Mucosa of descending colon (tissue), 3 donors: ENCODE results near the gene ZNF678. TPM values are rescaled to one million over a fixed set of nuclear protein-coding genes. Genes with fewer than 3 reads are reported as not detected.
"Not testable (repeated sequence)": the region's sequence is repeated elsewhere in the genome, so short reads cannot be mapped to it uniquely, and the experiment has no call there.

ENCODE experiments used
- ATAC-seq: fragments of 200-7000 bp; cut with Tn5 transposase; one replicate; pipeline ENCODE4 v1.9.1; 2020; ENCODE audit warnings: mild to moderate bottlenecking, moderate library complexity
- DNase-seq, 3 donors: peaks; one replicate each; pipeline ENCODE4 v3.0.0-alpha.2; 2020
- H3K36me3 ChIP-seq: fragments of 200-600 bp; one replicate; pipeline ENCODE4 v1.8.0; 2021; ENCODE audit warnings: low read depth, mild to moderate bottlenecking
- H3K4me1 ChIP-seq: fragments of 200-600 bp; one replicate; pipeline ENCODE4 v1.8.0; 2021; ENCODE audit warnings: low read depth, mild to moderate bottlenecking
- H3K4me3 ChIP-seq: fragments of 200-600 bp; one replicate; pipeline ENCODE4 v1.8.0; 2021; ENCODE audit warnings: mild to moderate bottlenecking
- H3K9me3 ChIP-seq: fragments of 200-600 bp; one replicate; pipeline ENCODE4 v1.8.0; 2021; ENCODE audit warnings: mild to moderate bottlenecking
- intact Hi-C, 2 donors: fragments of 100-400 bp; cut with DNase I in 1 of 2; cut with micrococcal nuclease in 1 of 2; formaldehyde crosslinking; loops; one replicate each; pipeline versions ENCODE4 v1.11.0 to v1.11.1; 2022; cut with DNase I, micrococcal nuclease
- total RNA-seq, 3 donors: library from RNA; stranded (reverse); fragmentation: NEBNext Ultra II Directional in 2 of 3; extraction: Animal tissue kit (Norgen Biotek cat#: 25700) in 2 of 3; gene quantifications; one replicate each; pipeline versions ENCODE4 v1.2.1 to v1.2.4, GENCODE V29; 2021 to 2023
- TF ChIP-seq, protein P1 (sequence below): fragments of 200-600 bp; IDR thresholded peaks from one replicate; pipeline ENCODE4 v1.8.0; 2022; ENCODE audit warnings: antibody characterized with exemption, mild to moderate bottlenecking
- donor health status: DM: no; HTN: no; CAD: no; lungs with moderate emphysema.
- donor health status: DM: no; HTN: no; CAD: no.
- donor health status: DM: no; HTN: yes; CAD: no.

Gene ZNF678
- total RNA-seq, 3 donors from 2014 or later = 6.8 to 10.4 (median 8.9) TPM

DNA sequence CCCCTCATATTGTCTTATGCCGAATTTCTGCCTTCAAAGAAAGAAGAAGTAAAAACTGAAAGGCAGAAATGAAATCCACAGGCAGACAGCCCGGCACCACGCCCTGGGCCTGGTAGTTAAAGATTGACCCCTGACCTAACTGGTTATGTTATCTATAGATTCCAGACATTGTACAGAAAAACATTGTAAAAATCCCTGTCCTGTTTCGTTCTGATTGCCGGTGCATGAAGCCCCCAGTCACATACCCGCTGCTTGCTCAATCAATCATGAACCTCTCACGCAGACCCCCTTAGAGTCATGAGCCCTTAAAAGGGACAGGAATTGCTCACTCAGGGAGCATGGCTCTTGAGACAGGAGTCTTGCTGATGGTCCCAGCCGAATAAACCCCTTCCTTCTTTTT is 122.5 kb downstream of the ZNF678 start:
- ATAC-seq (no peak), DNase-seq (peak in 1 of 3 donors; percentile 2)
- Histone ChIP-seq H3K4me3 (no peak overlapping the region), H3K36me3 (no peaks in the 10 kb centered on the region), H3K9me3 (peaks cover 49% of the 10 kb centered on the region), H3K4me1 (no peaks in the 10 kb centered on the region)
- intact Hi-C loops = no loop called here
- TF ChIP-seq, protein P1, sequence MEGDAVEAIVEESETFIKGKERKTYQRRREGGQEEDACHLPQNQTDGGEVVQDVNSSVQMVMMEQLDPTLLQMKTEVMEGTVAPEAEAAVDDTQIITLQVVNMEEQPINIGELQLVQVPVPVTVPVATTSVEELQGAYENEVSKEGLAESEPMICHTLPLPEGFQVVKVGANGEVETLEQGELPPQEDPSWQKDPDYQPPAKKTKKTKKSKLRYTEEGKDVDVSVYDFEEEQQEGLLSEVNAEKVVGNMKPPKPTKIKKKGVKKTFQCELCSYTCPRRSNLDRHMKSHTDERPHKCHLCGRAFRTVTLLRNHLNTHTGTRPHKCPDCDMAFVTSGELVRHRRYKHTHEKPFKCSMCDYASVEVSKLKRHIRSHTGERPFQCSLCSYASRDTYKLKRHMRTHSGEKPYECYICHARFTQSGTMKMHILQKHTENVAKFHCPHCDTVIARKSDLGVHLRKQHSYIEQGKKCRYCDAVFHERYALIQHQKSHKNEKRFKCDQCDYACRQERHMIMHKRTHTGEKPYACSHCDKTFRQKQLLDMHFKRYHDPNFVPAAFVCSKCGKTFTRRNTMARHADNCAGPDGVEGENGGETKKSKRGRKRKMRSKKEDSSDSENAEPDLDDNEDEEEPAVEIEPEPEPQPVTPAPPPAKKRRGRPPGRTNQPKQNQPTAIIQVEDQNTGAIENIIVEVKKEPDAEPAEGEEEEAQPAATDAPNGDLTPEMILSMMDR = no peak

DNA sequence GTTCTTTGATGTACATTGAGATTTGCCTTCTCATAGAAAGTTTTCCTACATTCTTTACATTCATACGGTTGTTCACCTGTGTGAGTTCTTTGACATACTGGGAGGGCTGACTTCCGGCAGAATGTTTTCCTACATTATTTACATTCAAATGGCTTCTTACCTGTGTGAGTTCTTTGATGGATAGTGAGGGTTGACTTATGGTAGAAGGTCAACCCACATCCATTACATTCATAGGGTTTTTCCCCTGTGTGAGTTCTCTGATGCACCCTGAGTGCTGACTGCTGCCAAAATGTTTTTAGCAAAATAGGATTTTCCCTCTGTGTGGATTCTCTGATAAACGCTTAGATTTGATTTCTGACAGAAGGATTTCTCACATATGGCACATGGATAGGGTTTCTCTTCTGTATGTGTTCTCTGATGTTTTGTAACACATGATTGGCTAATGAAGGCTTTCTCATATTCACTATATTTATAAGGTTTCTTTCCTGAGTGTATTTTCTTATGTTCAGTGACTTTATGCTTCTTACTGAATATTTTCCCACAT is 134.0 kb downstream of the ZNF678 start:
- DNase-seq = no peak
- Histone ChIP-seq H3K9me3 (peaks cover 44% of the 10 kb centered on the region), H3K4me1 (no peaks in the 10 kb centered on the region), H3K36me3 (no peaks in the 10 kb centered on the region), H3K4me3 (no peak overlapping the region)
- TF ChIP-seq, protein P1 = no peak
- intact Hi-C loops = no loop called here
- ATAC-seq = no peak

DNA sequence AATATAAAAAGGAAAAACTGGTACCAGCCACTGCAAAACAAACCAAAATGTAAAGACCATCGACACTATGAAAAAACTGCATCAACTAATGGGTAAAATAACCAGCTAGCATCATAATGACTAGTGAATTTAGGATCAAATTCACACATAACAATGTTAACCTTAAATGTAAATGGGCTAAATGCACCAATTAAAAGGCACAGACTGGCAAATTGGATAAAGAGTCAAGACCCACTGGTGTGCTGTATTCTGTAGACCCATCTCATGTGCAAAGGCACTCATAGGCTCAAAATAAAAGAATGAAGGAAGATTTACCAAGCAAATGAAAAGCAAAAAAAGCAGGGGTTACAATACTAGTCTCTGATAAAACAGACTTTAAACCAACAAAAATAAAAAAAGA is 138.3 kb downstream of the ZNF678 start:
- H3K4me3 ChIP-seq, DNase-seq, H3K4me1 ChIP-seq, intact Hi-C loops, ATAC-seq, H3K36me3 ChIP-seq: not testable (repeated sequence)
- peaks cover 58% of the 10 kb centered on the region for H3K9me3 ChIP-seq

DNA sequence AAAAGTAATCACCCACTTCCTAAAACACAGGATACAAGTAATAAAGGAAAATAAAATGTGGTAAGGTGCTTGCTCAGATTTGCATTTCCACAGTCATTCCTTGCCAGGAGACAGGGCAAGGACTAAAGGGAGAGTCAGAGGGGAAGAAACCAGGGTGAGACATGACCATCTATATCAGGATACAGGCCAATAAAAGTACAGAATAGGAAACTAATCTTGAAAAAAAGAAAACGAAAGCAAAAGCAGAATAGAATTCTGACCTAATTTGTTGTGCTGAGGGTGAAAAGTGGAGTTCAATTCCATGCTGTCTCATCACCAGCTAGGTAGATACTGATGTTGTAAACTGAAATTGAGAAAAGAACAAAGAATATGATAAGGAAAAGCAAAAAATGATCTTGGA is 144.5 kb downstream of the ZNF678 start:
- H3K4me1 ChIP-seq = no peaks in the 10 kb centered on the region
- DNase-seq (no peak), ATAC-seq (no peak)
- intact Hi-C loops = no loop called here
- TF ChIP-seq, protein P1 = no peak
- no peaks in the 10 kb centered on the region for H3K36me3 ChIP-seq
- H3K4me3 ChIP-seq = no peak overlapping the region
- H3K9me3 ChIP-seq = peaks cover 20% of the 10 kb centered on the region

DNA sequence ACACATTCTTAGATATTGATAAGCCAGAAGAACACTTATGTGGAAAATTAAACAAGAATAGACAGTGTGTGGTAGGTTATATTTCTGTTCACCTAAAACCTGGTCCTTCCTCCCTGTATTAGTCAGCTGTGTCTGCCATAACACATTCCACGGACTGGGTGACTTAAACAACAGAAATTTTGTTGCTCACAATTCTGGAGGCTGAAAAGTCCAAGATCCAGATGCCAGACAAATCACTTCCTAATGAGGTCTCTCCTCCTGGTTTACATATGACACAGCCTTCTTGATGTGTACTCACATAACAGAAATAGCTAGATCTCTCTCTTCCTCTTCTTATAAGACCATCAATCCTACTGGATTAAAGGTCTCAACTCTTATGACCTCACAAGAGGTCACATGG is 146.1 kb downstream of the ZNF678 start:
- no peak overlapping the region for H3K4me3 ChIP-seq
- no peaks in the 10 kb centered on the region for H3K36me3 ChIP-seq
- H3K4me1 ChIP-seq = no peaks in the 10 kb centered on the region
- ATAC-seq (no peak), DNase-seq (no peak)
- intact Hi-C loops = no loop called here
- H3K9me3 ChIP-seq = peaks cover 6% of the 10 kb centered on the region
- TF ChIP-seq, protein P1 = no peak

DNA sequence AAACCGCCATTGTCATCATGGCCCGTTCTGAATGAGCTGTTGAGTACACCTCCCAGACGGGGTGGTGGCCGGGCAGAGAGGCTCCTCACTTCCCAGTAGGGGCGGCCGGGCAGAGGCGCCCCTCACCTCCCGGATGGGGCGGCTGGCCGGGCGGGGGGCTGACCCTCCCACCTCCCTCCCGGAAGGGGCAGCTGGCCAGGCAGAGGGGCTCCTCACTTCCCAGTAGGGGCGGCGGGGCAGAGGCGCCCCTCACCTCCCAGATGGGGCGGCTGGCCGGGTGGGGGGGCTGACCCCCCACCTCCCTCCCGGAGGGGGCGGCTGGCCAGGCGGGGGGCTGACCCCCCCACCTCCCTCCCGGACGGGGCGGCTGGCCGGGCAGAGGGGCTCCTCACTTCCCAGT is 147.1 kb downstream of the ZNF678 start:
- H3K4me3 ChIP-seq, H3K9me3 ChIP-seq, intact Hi-C loops, H3K36me3 ChIP-seq, DNase-seq, H3K4me1 ChIP-seq, ATAC-seq: not testable (repeated sequence)

DNA sequence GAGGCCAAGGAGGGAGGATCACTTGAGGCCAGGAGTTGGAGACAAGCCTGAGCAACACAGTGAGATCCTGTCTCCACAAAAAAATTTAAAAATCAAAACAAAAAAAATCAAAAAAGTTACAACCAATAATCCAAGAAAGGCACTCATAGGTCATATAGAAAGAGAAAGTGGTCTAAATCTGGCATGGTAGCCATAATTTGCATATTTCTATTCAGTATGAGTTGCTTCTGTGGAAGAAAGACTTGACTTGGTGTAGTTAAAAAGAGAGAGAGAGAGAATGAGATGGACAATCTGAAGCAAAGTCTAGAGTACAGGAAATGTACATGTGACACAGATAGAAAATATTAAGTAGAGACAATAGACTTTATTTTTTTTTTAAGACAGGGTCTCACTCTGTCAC is 149.3 kb downstream of the ZNF678 start:
- Histone ChIP-seq H3K36me3 (no peaks in the 10 kb centered on the region), H3K4me3 (no peak overlapping the region), H3K9me3 (peaks cover 21% of the 10 kb centered on the region), H3K4me1 (no peaks in the 10 kb centered on the region)
- TF ChIP-seq, protein P1 = no peak
- ATAC-seq (no peak), DNase-seq (no peak)
- intact Hi-C loops = no loop called here
